Astrocyte of the cerebellum (primary cell): ENCODE results near the gene INMT.
"Not testable (repeated sequence)": the region's sequence is repeated elsewhere in the genome, so short reads cannot be mapped to it uniquely, and the experiment has no call there.

Source experiments
- DNase-seq: peaks from one replicate; pipeline ENCODE4 v3.0.0-alpha.2; 2011; ENCODE audit warnings: low read depth
- H3K4me3 ChIP-seq: 2 replicates; pipeline ENCODE4 v1.5.1; 2011; ENCODE audit warnings: mild to moderate bottlenecking, low read depth, low read length, moderate library complexity
- in situ Hi-C: cut with HindIII; loops from 2 replicates; pipeline ENCODE4 v1.10.0; 2017; ENCODE audit warnings: low sequenced_read_pairs
- TF ChIP-seq, protein P1 (sequence below): IDR thresholded peaks from 2 replicates; pipeline ENCODE4 v1.5.1; 2012; ENCODE audit warnings: low read length, low read depth, moderate library complexity, mild to moderate bottlenecking; ENCODE audit errors: missing control alignments

Gene INMT

DNA sequence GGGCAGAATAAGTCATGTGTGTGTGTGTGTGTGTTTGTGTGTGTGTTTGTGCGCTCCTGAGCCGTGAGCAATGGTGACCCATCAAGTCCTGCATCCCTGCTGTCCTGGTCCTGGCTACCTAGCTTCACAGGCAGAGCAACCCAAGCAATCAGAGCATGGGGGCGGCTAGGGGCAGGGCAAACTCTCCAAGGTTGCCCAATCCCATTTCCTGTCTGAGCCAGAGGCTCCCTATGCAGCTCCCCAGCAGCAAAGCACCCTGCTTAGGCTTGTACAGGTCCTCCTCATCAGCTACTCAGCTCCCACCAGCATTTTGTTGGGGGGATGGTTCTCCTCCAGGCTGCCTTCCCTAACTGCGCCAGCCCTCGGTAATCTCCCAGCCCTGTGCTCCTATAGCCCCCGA, 38.5 kb upstream of the INMT start:
- DNase-seq = no peak
- in situ Hi-C loops = no loop called here
- TF ChIP-seq, protein P1, sequence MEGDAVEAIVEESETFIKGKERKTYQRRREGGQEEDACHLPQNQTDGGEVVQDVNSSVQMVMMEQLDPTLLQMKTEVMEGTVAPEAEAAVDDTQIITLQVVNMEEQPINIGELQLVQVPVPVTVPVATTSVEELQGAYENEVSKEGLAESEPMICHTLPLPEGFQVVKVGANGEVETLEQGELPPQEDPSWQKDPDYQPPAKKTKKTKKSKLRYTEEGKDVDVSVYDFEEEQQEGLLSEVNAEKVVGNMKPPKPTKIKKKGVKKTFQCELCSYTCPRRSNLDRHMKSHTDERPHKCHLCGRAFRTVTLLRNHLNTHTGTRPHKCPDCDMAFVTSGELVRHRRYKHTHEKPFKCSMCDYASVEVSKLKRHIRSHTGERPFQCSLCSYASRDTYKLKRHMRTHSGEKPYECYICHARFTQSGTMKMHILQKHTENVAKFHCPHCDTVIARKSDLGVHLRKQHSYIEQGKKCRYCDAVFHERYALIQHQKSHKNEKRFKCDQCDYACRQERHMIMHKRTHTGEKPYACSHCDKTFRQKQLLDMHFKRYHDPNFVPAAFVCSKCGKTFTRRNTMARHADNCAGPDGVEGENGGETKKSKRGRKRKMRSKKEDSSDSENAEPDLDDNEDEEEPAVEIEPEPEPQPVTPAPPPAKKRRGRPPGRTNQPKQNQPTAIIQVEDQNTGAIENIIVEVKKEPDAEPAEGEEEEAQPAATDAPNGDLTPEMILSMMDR = no peak
- no peak overlapping the region for H3K4me3 ChIP-seq

DNA sequence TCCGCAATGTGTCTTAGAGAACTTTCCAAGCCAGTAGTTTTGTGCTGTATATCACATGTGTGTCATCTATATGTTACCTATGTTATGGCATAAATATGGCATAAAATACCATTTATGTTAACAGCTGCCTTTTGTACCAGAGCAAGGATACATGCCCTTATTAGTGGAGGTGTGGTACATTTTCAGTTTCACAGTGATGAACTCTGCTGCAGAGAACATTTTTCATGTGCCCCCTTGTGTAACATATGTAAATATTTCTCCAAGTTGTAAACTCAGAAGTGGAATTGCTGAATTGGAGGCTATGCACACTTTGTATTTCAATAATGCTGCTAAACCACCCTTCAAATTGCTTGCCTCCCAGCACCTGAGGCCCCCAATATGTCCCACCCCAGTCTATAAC, 37.8 kb upstream of the INMT start:
- no peak for DNase-seq
- H3K4me3 ChIP-seq = no peak overlapping the region
- in situ Hi-C loops = no loop called here
- TF ChIP-seq, protein P1 = no peak

DNA sequence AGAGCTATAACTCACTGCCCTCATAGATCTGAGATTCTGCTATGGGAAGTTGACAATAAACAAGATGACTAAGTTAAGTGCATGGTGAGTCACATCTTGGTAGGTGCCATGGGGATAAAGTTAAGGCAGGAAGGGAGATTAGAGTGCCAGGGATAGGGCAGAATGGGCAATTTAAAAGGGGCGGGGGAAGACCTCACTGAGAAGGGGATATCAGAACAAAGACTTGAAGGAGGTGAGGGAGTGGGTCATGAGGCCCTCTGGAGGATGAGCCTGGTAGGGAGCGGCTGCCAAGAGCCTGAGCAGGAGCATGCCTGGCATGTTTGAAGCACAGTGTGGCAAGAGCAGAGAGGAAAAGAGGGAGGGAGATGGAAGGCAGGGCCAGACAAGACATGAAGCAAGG, 34.8 kb upstream of the INMT start:
- H3K4me3 ChIP-seq = no peak overlapping the region
- TF ChIP-seq, protein P1 = no peak
- in situ Hi-C loops = no loop called here
- DNase-seq = no peak

DNA sequence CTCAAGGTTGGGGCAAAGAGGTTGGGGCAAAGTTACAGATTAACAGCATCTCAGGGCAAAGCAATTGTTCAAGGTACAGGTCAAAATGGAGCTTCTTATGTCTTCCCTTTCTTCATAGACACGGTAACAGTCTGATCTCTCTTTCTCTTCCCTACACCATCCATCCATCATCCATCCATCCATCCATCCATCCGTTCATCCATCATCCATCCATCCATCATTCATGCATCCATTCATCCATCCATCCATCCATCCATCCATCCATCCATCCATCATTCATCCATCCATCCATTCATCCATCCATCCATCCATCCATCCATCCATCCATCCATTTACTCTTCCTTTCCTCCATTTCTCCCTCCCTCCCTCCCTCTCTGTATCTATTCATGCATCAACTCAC, 32.5 kb upstream of the INMT start:
- H3K4me3 ChIP-seq, in situ Hi-C loops, DNase-seq: not testable (repeated sequence)

DNA sequence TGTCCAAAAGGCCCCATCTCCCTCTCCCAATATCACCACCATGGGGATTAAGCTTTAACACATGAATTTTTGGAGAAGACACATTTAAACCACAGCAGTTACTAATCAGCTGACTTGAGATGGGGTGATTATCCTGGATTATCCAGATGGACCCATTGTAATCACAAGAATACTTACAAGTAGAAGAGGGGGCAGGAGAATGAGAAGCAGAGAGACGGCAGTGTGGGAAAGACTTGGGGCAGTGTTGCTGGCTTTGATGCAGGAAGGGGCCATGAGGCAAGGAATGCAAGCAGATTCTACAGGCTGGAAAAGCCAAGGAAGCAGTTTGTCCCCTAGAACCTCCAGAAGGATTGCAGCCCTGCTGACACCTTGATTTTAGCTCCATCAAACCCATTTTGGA, 30.7 kb upstream of the INMT start:
- in situ Hi-C loops = no loop called here
- no peak overlapping the region for H3K4me3 ChIP-seq
- no peak for DNase-seq
- TF ChIP-seq, protein P1 = no peak

DNA sequence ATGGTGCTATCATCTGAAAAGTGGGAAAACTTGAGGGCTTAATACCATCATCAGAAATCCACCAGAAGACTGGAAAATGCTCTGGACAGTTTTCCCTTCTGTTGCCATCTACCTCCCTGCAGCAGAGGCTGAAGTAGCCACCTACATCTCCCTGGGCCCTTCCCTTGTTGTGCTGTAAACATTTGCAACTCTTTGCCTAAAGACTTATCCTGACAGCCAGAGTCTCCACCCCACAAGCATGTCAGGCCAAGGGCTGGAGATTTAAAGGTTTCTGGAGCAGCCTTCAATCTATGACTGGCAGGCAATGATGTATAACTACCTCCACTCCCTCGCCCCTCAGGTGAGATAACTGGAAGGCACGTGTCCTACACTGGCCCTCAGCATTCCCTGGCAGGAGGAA, 29.7 kb upstream of the INMT start:
- no peak for DNase-seq
- TF ChIP-seq, protein P1 = no peak
- H3K4me3 ChIP-seq = no peak overlapping the region
- in situ Hi-C loops = no loop called here

DNA sequence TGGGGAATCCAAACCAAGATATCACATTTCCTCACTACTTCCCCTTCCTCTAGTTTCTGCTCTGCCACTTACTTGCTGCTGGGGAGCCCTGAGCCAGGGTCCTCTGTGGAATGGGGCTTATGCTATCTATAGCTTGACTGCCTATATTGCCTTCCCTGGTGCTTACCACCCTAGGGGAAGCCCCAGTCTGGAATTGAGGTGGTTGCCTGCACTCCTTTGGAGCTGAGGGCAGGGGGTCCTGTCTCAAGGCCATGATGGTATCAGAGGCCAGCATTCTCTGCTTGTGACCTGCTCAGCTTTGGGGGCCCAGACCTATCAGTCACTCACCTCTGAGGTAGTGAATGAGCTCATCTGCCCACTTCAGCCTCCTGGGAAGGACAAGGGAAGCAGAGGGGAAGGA, 29.3 kb upstream of the INMT start:
- no peak for DNase-seq
- H3K4me3 ChIP-seq = no peak overlapping the region
- TF ChIP-seq, protein P1 = no peak
- in situ Hi-C loops = no loop called here
